ENCODE data around the gene SIGLEC5.

GRCh38 chr19:51600940-51601580, 29.1 kb downstream of the SIGLEC5 start:
- TF ChIP-seq, protein P1, sequence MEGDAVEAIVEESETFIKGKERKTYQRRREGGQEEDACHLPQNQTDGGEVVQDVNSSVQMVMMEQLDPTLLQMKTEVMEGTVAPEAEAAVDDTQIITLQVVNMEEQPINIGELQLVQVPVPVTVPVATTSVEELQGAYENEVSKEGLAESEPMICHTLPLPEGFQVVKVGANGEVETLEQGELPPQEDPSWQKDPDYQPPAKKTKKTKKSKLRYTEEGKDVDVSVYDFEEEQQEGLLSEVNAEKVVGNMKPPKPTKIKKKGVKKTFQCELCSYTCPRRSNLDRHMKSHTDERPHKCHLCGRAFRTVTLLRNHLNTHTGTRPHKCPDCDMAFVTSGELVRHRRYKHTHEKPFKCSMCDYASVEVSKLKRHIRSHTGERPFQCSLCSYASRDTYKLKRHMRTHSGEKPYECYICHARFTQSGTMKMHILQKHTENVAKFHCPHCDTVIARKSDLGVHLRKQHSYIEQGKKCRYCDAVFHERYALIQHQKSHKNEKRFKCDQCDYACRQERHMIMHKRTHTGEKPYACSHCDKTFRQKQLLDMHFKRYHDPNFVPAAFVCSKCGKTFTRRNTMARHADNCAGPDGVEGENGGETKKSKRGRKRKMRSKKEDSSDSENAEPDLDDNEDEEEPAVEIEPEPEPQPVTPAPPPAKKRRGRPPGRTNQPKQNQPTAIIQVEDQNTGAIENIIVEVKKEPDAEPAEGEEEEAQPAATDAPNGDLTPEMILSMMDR (IDR thresholded peaks at IDR 0.05; ENCODE audit: borderline replicate concordance, extremely low read depth, low read length, poor library complexity, severe bottlenecking) = no peak
- TF ChIP-seq EZH2 (IDR thresholded peaks at IDR 0.05; ENCODE audit: borderline replicate concordance, low read depth, low read length, severe bottlenecking) = no peak
